Effector memory CD4-positive, alpha-beta T cell (primary cell): Measurements from ENCODE around the gene GRPR.
"Not testable (repeated sequence)": the region's sequence is repeated elsewhere in the genome, so short reads cannot be mapped to it uniquely, and the experiment has no call there.

Experiments
- DNase-seq, 3 donors: peaks; one replicate each; pipeline ENCODE4 v3.0.0-alpha.2; 2020
- H3K27ac ChIP-seq: 2 replicates; pipeline ENCODE4 v1.7.0; 2013; ENCODE audit warnings: mild to moderate bottlenecking, low read length, moderate library complexity; ENCODE audit not compliant: insufficient read depth, poor library complexity, severe bottlenecking
- H3K27me3 ChIP-seq: replicated peaks from 2 replicates; pipeline ENCODE4 v1.7.0; 2013; ENCODE audit warnings: mild to moderate bottlenecking, low read length; ENCODE audit not compliant: insufficient read depth, control insufficient read depth, poor library complexity, severe bottlenecking
- H3K36me3 ChIP-seq: 2 replicates; pipeline ENCODE4 v1.7.0; 2013; ENCODE audit warnings: mild to moderate bottlenecking, low read length, moderate library complexity; ENCODE audit not compliant: control insufficient read depth, insufficient read depth
- H3K4me1 ChIP-seq: 2 replicates; pipeline ENCODE4 v1.7.0; 2013; ENCODE audit warnings: low read length, mild to moderate bottlenecking; ENCODE audit not compliant: control insufficient read depth, insufficient read depth, poor library complexity, severe bottlenecking
- H3K4me3 ChIP-seq: 2 replicates; pipeline ENCODE4 v1.7.0; 2013; ENCODE audit warnings: low read length, low read depth, mild to moderate bottlenecking; ENCODE audit not compliant: insufficient read depth, poor library complexity, severe bottlenecking
- H3K9me3 ChIP-seq: 2 replicates; pipeline ENCODE4 v1.7.0; 2013; ENCODE audit warnings: mild to moderate bottlenecking, low read length, moderate library complexity; ENCODE audit not compliant: control insufficient read depth

GRPR gene

GRCh38 chrX:16171039-16171438, 47.7 kb downstream of the GRPR start:
- Histone ChIP-seq H3K36me3 (no peaks in the 10 kb centered on the region), H3K4me1 (no peaks in the 10 kb centered on the region), H3K4me3 (no peak overlapping the region), H3K9me3 (no peaks in the 10 kb centered on the region), H3K27me3 (no peaks in the 10 kb centered on the region), H3K27ac (no peak overlapping the region)
- no peak for DNase-seq

GRCh38 chrX:16171944-16172343, 48.6 kb downstream of the GRPR start:
- no peak overlapping the region for H3K4me3 ChIP-seq
- no peaks in the 10 kb centered on the region for H3K4me1 ChIP-seq
- no peak for DNase-seq
- no peaks in the 10 kb centered on the region for H3K27me3 ChIP-seq
- no peak overlapping the region for H3K27ac ChIP-seq
- no peaks in the 10 kb centered on the region for H3K36me3 ChIP-seq
- no peaks in the 10 kb centered on the region for H3K9me3 ChIP-seq

GRCh38 chrX:16172391-16172790, 49.0 kb downstream of the GRPR start:
- Histone ChIP-seq H3K4me3 (no peak overlapping the region), H3K9me3 (no peaks in the 10 kb centered on the region), H3K36me3 (no peaks in the 10 kb centered on the region), H3K4me1 (no peaks in the 10 kb centered on the region), H3K27me3 (no peaks in the 10 kb centered on the region), H3K27ac (no peak overlapping the region)
- no peak for DNase-seq

GRCh38 chrX:16175329-16176061, 52.1 kb downstream of the GRPR start:
- no peak for DNase-seq
- Histone ChIP-seq H3K4me1 (no peaks in the 10 kb centered on the region), H3K27me3 (no peaks in the 10 kb centered on the region), H3K36me3 (no peaks in the 10 kb centered on the region), H3K4me3 (no peak overlapping the region), H3K27ac (no peak overlapping the region), H3K9me3 (no peaks in the 10 kb centered on the region)

GRCh38 chrX:16177260-16177659, 53.9 kb downstream of the GRPR start:
- no peaks in the 10 kb centered on the region for H3K9me3 ChIP-seq
- no peak for DNase-seq
- H3K27ac ChIP-seq: no peak overlapping the region
- no peaks in the 10 kb centered on the region for H3K36me3 ChIP-seq
- H3K4me3 ChIP-seq: no peak overlapping the region
- no peaks in the 10 kb centered on the region for H3K4me1 ChIP-seq
- no peaks in the 10 kb centered on the region for H3K27me3 ChIP-seq

GRCh38 chrX:16183843-16184242, 60.5 kb downstream of the GRPR start:
- DNase-seq, H3K9me3 ChIP-seq, H3K27ac ChIP-seq, H3K4me1 ChIP-seq, H3K4me3 ChIP-seq, H3K36me3 ChIP-seq, H3K27me3 ChIP-seq: not testable (repeated sequence)

GRCh38 chrX:16185725-16186136, 62.4 kb downstream of the GRPR start:
- Histone ChIP-seq H3K9me3 (no peaks in the 10 kb centered on the region), H3K27ac (no peak overlapping the region), H3K4me3 (no peak overlapping the region), H3K27me3 (no peaks in the 10 kb centered on the region), H3K4me1 (no peaks in the 10 kb centered on the region), H3K36me3 (no peaks in the 10 kb centered on the region)
- no peak for DNase-seq

GRCh38 chrX:16186380-16187007, 63.1 kb downstream of the GRPR start:
- H3K9me3 ChIP-seq: no peaks in the 10 kb centered on the region
- H3K4me3 ChIP-seq: no peak overlapping the region
- DNase-seq: no peak
- no peak overlapping the region for H3K27ac ChIP-seq
- no peaks in the 10 kb centered on the region for H3K27me3 ChIP-seq
- H3K4me1 ChIP-seq: no peaks in the 10 kb centered on the region
- H3K36me3 ChIP-seq: no peaks in the 10 kb centered on the region

- Histone ChIP-seq H3K4me1 (no peaks in the 10 kb centered on the region), H3K27ac (no peak overlapping the region), H3K4me3 (no peak overlapping the region), H3K36me3 (no peaks in the 10 kb centered on the region), H3K9me3 (no peaks in the 10 kb centered on the region), H3K27me3 (no peaks in the 10 kb centered on the region)
- DNase-seq: no peak
These were observed 63.8 kb downstream of the GRPR start for GRCh38 chrX:16187024-16187760.

- H3K4me1 ChIP-seq: no peaks in the 10 kb centered on the region
- H3K27ac ChIP-seq: no peak overlapping the region
- H3K9me3 ChIP-seq: no peaks in the 10 kb centered on the region
- H3K27me3 ChIP-seq: no peaks in the 10 kb centered on the region
- no peak for DNase-seq
- H3K36me3 ChIP-seq: no peaks in the 10 kb centered on the region
- H3K4me3 ChIP-seq: no peak overlapping the region
These were observed 65.3 kb downstream of the GRPR start for GRCh38 chrX:16188687-16189086.
